ENCODE results near the gene MAP2K2. TPM values are rescaled to one million over a fixed set of nuclear protein-coding genes. Genes with fewer than 3 reads are reported as not detected.
A peak's percentile ranks its signal among the peaks of the same experiment; 100 is the strongest.

The MAP2K2 gene
- total and polyA plus RNA-seq, 2 donors (not counting 3 experiments of a cell fraction or from before 2014, with no cell fraction given): 126 to 171 TPM

GRCh38 chr19:4064496-4065260 is 59.2 kb downstream of the MAP2K2 start:
- TF ChIP-seq, protein P1, sequence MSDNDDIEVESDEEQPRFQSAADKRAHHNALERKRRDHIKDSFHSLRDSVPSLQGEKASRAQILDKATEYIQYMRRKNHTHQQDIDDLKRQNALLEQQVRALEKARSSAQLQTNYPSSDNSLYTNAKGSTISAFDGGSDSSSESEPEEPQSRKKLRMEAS (IDR thresholded peaks at IDR 0.05; ENCODE audit: insufficient read depth, insufficient read length): no peak
- TF ChIP-seq MYC (IDR thresholded peaks at IDR 0.05; ENCODE audit: low read depth, low read length) (no peak), POLR2AphosphoS5 (IDR thresholded peaks at IDR 0.05; ENCODE audit: insufficient read depth, low read depth, low read length) (no peak), POLR2A (IDR thresholded peaks at IDR 0.05; ENCODE audit: low read depth, low read length) (no peak)
- H3K4me2 ChIP-seq (ENCODE audit: insufficient read depth, low read length): peak overlapping the region; percentile 82
- H3K79me2 ChIP-seq (ENCODE audit: control insufficient read depth, insufficient read depth, low read length): peaks cover 57% of the 10 kb centered on the region
- FAIRE-seq (no peak), DNase-seq (ENCODE audit: low read depth, low spot score) (peak; percentile 35)
- peak overlapping the region; percentile 66 to 81 (median 77) for H3K4me3 ChIP-seq (replicated peaks in 1 of 3; ENCODE audit: insufficient read depth in 1 of 3, low read depth in 1 of 3, low read length in 3 of 3)
- H3K27ac ChIP-seq (ENCODE audit: insufficient read depth, low read depth, low read length): peak overlapping the region; percentile 74
- peak overlapping the region; percentile 81 for H3K9ac ChIP-seq (replicated peaks; ENCODE audit: extremely low read depth, insufficient read depth, low read length)
- no TSS peak for BruUV-seq (replicated peaks)
- H3K9me1 ChIP-seq (replicated peaks; ENCODE audit: control insufficient read depth, extremely low read depth, insufficient read depth, low read length): no peaks in the 10 kb centered on the region
- peaks cover 0 to 5% of the 10 kb centered on the region in 2 experiments for H3K36me3 ChIP-seq (ENCODE audit: control insufficient read depth in 2 of 2, extremely low read depth in 1 of 2, insufficient read depth in 2 of 2, low read length in 2 of 2)
- no peaks in the 10 kb centered on the region for H3K9me3 ChIP-seq (replicated peaks; ENCODE audit: control insufficient read depth, insufficient read depth, low read length)
- H3K4me1 ChIP-seq (ENCODE audit: control insufficient read depth, extremely low read depth, insufficient read depth, low read length): peaks cover 11% of the 10 kb centered on the region
- no peaks in the 10 kb centered on the region for H4K20me1 ChIP-seq (replicated peaks; ENCODE audit: control insufficient read depth, extremely low read depth, insufficient read depth, low read length)
- no peak overlapping the region for H2AFZ ChIP-seq (ENCODE audit: low read depth, low read length)
- ChIA-PET POLR2A (no interaction called here), CTCF (interaction anchor here (1.7 kb wide), 1 partner anchor 76 kb away, joined by 8 read pairs; no protein-coding TSS in a partner anchor)
- intact Hi-C loops (cut with micrococcal nuclease) (loop anchor here (5.0 kb wide), 4 partner anchors 57 to 97 kb away; partner anchors contain the start of genes EEF2, MAP2K2 and PIAS4), dilution Hi-C loops (cut with MboI; ENCODE audit: extremely low pct_ligation_motif_present, low sequenced_read_pairs) (no loop called here)
- H3K27me3 ChIP-seq (ENCODE audit: control insufficient read depth in 2 of 2, insufficient read depth in 2 of 2, low read length in 2 of 2): no peaks in the 10 kb centered on the region

- peak overlapping the region; percentile 82 for H3K4me2 ChIP-seq (ENCODE audit: insufficient read depth, low read length)
- POLR2A ChIA-PET: no interaction called here
- no peaks in the 10 kb centered on the region for H3K27me3 ChIP-seq (ENCODE audit: control insufficient read depth in 2 of 2, insufficient read depth in 2 of 2, low read length in 2 of 2)
- no peak overlapping the region for H2AFZ ChIP-seq (ENCODE audit: low read depth, low read length)
- H3K9me3 ChIP-seq (replicated peaks; ENCODE audit: control insufficient read depth, insufficient read depth, low read length): no peaks in the 10 kb centered on the region
- H3K36me3 ChIP-seq (ENCODE audit: control insufficient read depth in 2 of 2, extremely low read depth in 1 of 2, insufficient read depth in 2 of 2, low read length in 2 of 2): peaks cover 0 to 5% of the 10 kb centered on the region in 2 experiments
- dilution Hi-C loops (cut with MboI; ENCODE audit: extremely low pct_ligation_motif_present, low sequenced_read_pairs) (no loop called here), intact Hi-C loops (cut with micrococcal nuclease) (loop anchor here (5.0 kb wide), 1 partner anchor 57 kb away; the partner anchor contains the start of gene PIAS4)
- peak overlapping the region; percentile 81 for H3K9ac ChIP-seq (replicated peaks; ENCODE audit: extremely low read depth, insufficient read depth, low read length)
- CTCF ChIA-PET: interaction anchor here (1.7 kb wide), 1 partner anchor 76 kb away, joined by 8 read pairs; no protein-coding TSS in a partner anchor
- no TSS peak for BruUV-seq (replicated peaks)
- H3K27ac ChIP-seq (ENCODE audit: insufficient read depth, low read depth, low read length): peak overlapping the region; percentile 74
- no peaks in the 10 kb centered on the region for H4K20me1 ChIP-seq (replicated peaks; ENCODE audit: control insufficient read depth, extremely low read depth, insufficient read depth, low read length)
- H3K4me1 ChIP-seq (ENCODE audit: control insufficient read depth, extremely low read depth, insufficient read depth, low read length): peaks cover 13% of the 10 kb centered on the region
- H3K9me1 ChIP-seq (replicated peaks; ENCODE audit: control insufficient read depth, extremely low read depth, insufficient read depth, low read length): no peaks in the 10 kb centered on the region
- no peak for DNase-seq (ENCODE audit: low read depth, low spot score)
- TF ChIP-seq, protein P1 (IDR thresholded peaks at IDR 0.05; ENCODE audit: insufficient read depth, insufficient read length): no peak
- TF ChIP-seq JUN (IDR thresholded peaks at IDR 0.05; ENCODE audit: borderline replicate concordance, insufficient read depth, insufficient read length, low read depth) (no peak), GATA2 (IDR thresholded peaks at IDR 0.05; ENCODE audit: insufficient read depth, insufficient read length, low read depth, low read length) (no peak), POLR2AphosphoS5 (IDR thresholded peaks at IDR 0.05; ENCODE audit: insufficient read depth, low read depth, low read length) (no peak), FOS (IDR thresholded peaks at IDR 0.05; ENCODE audit: borderline replicate concordance, insufficient read depth, low read length) (no peak), POLR2A (IDR thresholded peaks at IDR 0.05; ENCODE audit: low read depth, low read length) (no peak), MYC (IDR thresholded peaks at IDR 0.05; ENCODE audit: low read depth, low read length) (no peak), EZH2 (IDR thresholded peaks at IDR 0.05; ENCODE audit: borderline replicate concordance, low read depth, low read length, severe bottlenecking) (no peak)
- TF ChIP-seq, protein P2, sequence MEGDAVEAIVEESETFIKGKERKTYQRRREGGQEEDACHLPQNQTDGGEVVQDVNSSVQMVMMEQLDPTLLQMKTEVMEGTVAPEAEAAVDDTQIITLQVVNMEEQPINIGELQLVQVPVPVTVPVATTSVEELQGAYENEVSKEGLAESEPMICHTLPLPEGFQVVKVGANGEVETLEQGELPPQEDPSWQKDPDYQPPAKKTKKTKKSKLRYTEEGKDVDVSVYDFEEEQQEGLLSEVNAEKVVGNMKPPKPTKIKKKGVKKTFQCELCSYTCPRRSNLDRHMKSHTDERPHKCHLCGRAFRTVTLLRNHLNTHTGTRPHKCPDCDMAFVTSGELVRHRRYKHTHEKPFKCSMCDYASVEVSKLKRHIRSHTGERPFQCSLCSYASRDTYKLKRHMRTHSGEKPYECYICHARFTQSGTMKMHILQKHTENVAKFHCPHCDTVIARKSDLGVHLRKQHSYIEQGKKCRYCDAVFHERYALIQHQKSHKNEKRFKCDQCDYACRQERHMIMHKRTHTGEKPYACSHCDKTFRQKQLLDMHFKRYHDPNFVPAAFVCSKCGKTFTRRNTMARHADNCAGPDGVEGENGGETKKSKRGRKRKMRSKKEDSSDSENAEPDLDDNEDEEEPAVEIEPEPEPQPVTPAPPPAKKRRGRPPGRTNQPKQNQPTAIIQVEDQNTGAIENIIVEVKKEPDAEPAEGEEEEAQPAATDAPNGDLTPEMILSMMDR (IDR thresholded peaks at IDR 0.05; ENCODE audit: extremely low read depth in 1 of 2, insufficient read depth in 1 of 2, low read depth in 1 of 2, low read length in 2 of 2): no peak
- peaks cover 63% of the 10 kb centered on the region for H3K79me2 ChIP-seq (ENCODE audit: control insufficient read depth, insufficient read depth, low read length)
- H3K4me3 ChIP-seq (replicated peaks in 1 of 3; ENCODE audit: insufficient read depth in 1 of 3, low read depth in 1 of 3, low read length in 3 of 3): peak overlapping the region; percentile 66 to 81 (median 77)
- FAIRE-seq: no peak
These were observed 59.8 kb downstream of the MAP2K2 start for GRCh38 chr19:4064149-4064495.

Data from endothelial cell of umbilical vein (primary cell).